ENCODE measurements around the gene ILK.

The ILK gene

GRCh38 chr11:6615046-6615445, 11.5 kb downstream of the ILK start:
- H3K4ac ChIP-seq (ENCODE audit: low read depth in 1 of 2, low read length in 2 of 2), result no peak overlapping the region
- peak overlapping the region; percentile 11 for H4K91ac ChIP-seq (ENCODE audit: low read length)
- no peak overlapping the region for H2BK12ac ChIP-seq (ENCODE audit: low read length in 2 of 2)
- 100% methylated on average over 2 of the region's 5 CpGs for WGBS
- H3K27ac ChIP-seq (ENCODE audit: low read length, poor library complexity, severe bottlenecking), result no peak overlapping the region
- peaks cover 34% of the 10 kb centered on the region for H3K4me1 ChIP-seq (ENCODE audit: control insufficient read depth, insufficient read depth, low read depth, low read length)
- no peak for DNase-seq
- H2BK5ac ChIP-seq (ENCODE audit: low read depth, low read length, poor library complexity, severe bottlenecking), result no peak overlapping the region
- H2AK5ac ChIP-seq (ENCODE audit: low read length, severe bottlenecking), result no peak overlapping the region
- H3K4me2 ChIP-seq (ENCODE audit: low read length, poor library complexity, severe bottlenecking), result no peak overlapping the region
- H3K4me3 ChIP-seq (ENCODE audit: insufficient read depth in 1 of 2, low read depth in 1 of 2, low read length in 2 of 2), result no peak overlapping the region
- H3K14ac ChIP-seq (ENCODE audit: low read length in 2 of 2), result no peak overlapping the region
- H2BK15ac ChIP-seq (ENCODE audit: low read depth, poor library complexity, severe bottlenecking), result no peak overlapping the region
- H3K9me3 ChIP-seq (ENCODE audit: control insufficient read depth, low read length), result no peaks in the 10 kb centered on the region
- H4K8ac ChIP-seq (ENCODE audit: low read length), result no peak overlapping the region
- H3K9ac ChIP-seq (ENCODE audit: low read length), result no peak overlapping the region
- H2AFZ ChIP-seq (ENCODE audit: low read depth, low read length), result no peak overlapping the region
- no peak overlapping the region for H3K18ac ChIP-seq (ENCODE audit: low read depth in 1 of 2, low read length in 2 of 2)
- H3K27me3 ChIP-seq (ENCODE audit: control insufficient read depth in 1 of 2, insufficient read depth in 1 of 2, low read length in 2 of 2), result no peaks in the 10 kb centered on the region
- H3K23ac ChIP-seq (ENCODE audit: low read length in 2 of 2), result no peak overlapping the region
- H3K79me1 ChIP-seq (replicated peaks; ENCODE audit: low read length, poor library complexity, severe bottlenecking), result peaks cover 30% of the 10 kb centered on the region
- no peak overlapping the region for H2BK120ac ChIP-seq (ENCODE audit: low read depth, low read length)
- peaks cover 49 to 55% of the 10 kb centered on the region in 2 experiments for H3K36me3 ChIP-seq (ENCODE audit: control insufficient read depth in 1 of 2, insufficient read depth in 2 of 2, low read depth in 1 of 2, low read length in 2 of 2)

GRCh38 chr11:6615882-6616585, 12.5 kb downstream of the ILK start:
- H3K23ac ChIP-seq (ENCODE audit: low read length in 2 of 2), result no peak overlapping the region
- H3K27me3 ChIP-seq (ENCODE audit: control insufficient read depth in 1 of 2, insufficient read depth in 1 of 2, low read length in 2 of 2), result peaks cover 0 to 1% of the 10 kb centered on the region in 2 experiments
- H2BK12ac ChIP-seq (ENCODE audit: low read length in 2 of 2), result peak overlapping the region in 1 of 2 experiments; percentile 15
- no peak overlapping the region for H3K9ac ChIP-seq (ENCODE audit: low read length)
- peaks cover 24% of the 10 kb centered on the region for H3K79me1 ChIP-seq (replicated peaks; ENCODE audit: low read length, poor library complexity, severe bottlenecking)
- H2BK5ac ChIP-seq (ENCODE audit: low read depth, low read length, poor library complexity, severe bottlenecking), result no peak overlapping the region
- H3K36me3 ChIP-seq (ENCODE audit: control insufficient read depth in 1 of 2, insufficient read depth in 2 of 2, low read depth in 1 of 2, low read length in 2 of 2), result peaks cover 39 to 46% of the 10 kb centered on the region in 2 experiments
- no peak overlapping the region for H3K4me3 ChIP-seq (ENCODE audit: insufficient read depth in 1 of 2, low read depth in 1 of 2, low read length in 2 of 2)
- H2AFZ ChIP-seq (ENCODE audit: low read depth, low read length), result no peak overlapping the region
- no peaks in the 10 kb centered on the region for H3K9me3 ChIP-seq (ENCODE audit: control insufficient read depth, low read length)
- H3K4me2 ChIP-seq (ENCODE audit: low read length, poor library complexity, severe bottlenecking), result no peak overlapping the region
- H2BK15ac ChIP-seq (ENCODE audit: low read depth, poor library complexity, severe bottlenecking), result no peak overlapping the region
- H4K8ac ChIP-seq (ENCODE audit: low read length), result no peak overlapping the region
- WGBS, result 71% methylated on average over 8 of the region's 9 CpGs
- no peak overlapping the region for H3K27ac ChIP-seq (ENCODE audit: low read length, poor library complexity, severe bottlenecking)
- no peak overlapping the region for H3K14ac ChIP-seq (ENCODE audit: low read length in 2 of 2)
- peak overlapping the region; percentile 0 for H2BK120ac ChIP-seq (ENCODE audit: low read depth, low read length)
- no peak overlapping the region for H4K91ac ChIP-seq (ENCODE audit: low read length)
- H2AK5ac ChIP-seq (ENCODE audit: low read length, severe bottlenecking), result no peak overlapping the region
- DNase-seq, result peak; percentile 60
- no peak overlapping the region for H3K18ac ChIP-seq (ENCODE audit: low read depth in 1 of 2, low read length in 2 of 2)
- H3K4me1 ChIP-seq (ENCODE audit: control insufficient read depth, insufficient read depth, low read depth, low read length), result peaks cover 27% of the 10 kb centered on the region
- H3K4ac ChIP-seq (ENCODE audit: low read depth in 1 of 2, low read length in 2 of 2), result no peak overlapping the region

- H2BK12ac ChIP-seq (ENCODE audit: low read length in 2 of 2), result peak overlapping the region; percentile 20 to 90
- H4K8ac ChIP-seq (ENCODE audit: low read length), result peak overlapping the region; percentile 61
- peaks cover 34 to 42% of the 10 kb centered on the region in 2 experiments for H3K36me3 ChIP-seq (ENCODE audit: control insufficient read depth in 1 of 2, insufficient read depth in 2 of 2, low read depth in 1 of 2, low read length in 2 of 2)
- H3K4me2 ChIP-seq (ENCODE audit: low read length, poor library complexity, severe bottlenecking), result no peak overlapping the region
- H3K4me3 ChIP-seq (ENCODE audit: insufficient read depth in 1 of 2, low read depth in 1 of 2, low read length in 2 of 2), result peak overlapping the region in 1 of 2 experiments; percentile 97
- peaks cover 25% of the 10 kb centered on the region for H3K4me1 ChIP-seq (ENCODE audit: control insufficient read depth, insufficient read depth, low read depth, low read length)
- H3K27ac ChIP-seq (ENCODE audit: low read length, poor library complexity, severe bottlenecking), result no peak overlapping the region
- no peak overlapping the region for H2AFZ ChIP-seq (ENCODE audit: low read depth, low read length)
- H3K4ac ChIP-seq (ENCODE audit: low read depth in 1 of 2, low read length in 2 of 2), result peak overlapping the region; percentile 24 to 41
- no peaks in the 10 kb centered on the region for H3K9me3 ChIP-seq (ENCODE audit: control insufficient read depth, low read length)
- H2BK5ac ChIP-seq (ENCODE audit: low read depth, low read length, poor library complexity, severe bottlenecking), result no peak overlapping the region
- H3K23ac ChIP-seq (ENCODE audit: low read length in 2 of 2), result no peak overlapping the region
- H2BK15ac ChIP-seq (ENCODE audit: low read depth, poor library complexity, severe bottlenecking), result peak overlapping the region; percentile 19
- peaks cover 0 to 4% of the 10 kb centered on the region in 2 experiments for H3K27me3 ChIP-seq (ENCODE audit: control insufficient read depth in 1 of 2, insufficient read depth in 1 of 2, low read length in 2 of 2)
- H2AK5ac ChIP-seq (ENCODE audit: low read length, severe bottlenecking), result peak overlapping the region; percentile 19
- H2BK120ac ChIP-seq (ENCODE audit: low read depth, low read length), result peak overlapping the region; percentile 0
- H3K9ac ChIP-seq (ENCODE audit: low read length), result no peak overlapping the region
- no peak for DNase-seq
- WGBS, result 92% methylated on average over 12 of the region's 14 CpGs
- peak overlapping the region in 1 of 2 experiments; percentile 37 for H3K14ac ChIP-seq (ENCODE audit: low read length in 2 of 2)
- peak overlapping the region in 1 of 2 experiments; percentile 39 for H3K18ac ChIP-seq (ENCODE audit: low read depth in 1 of 2, low read length in 2 of 2)
- H3K79me1 ChIP-seq (replicated peaks; ENCODE audit: low read length, poor library complexity, severe bottlenecking), result peaks cover 24% of the 10 kb centered on the region
- H4K91ac ChIP-seq (ENCODE audit: low read length), result peak overlapping the region; percentile 64
Observed at GRCh38 chr11:6616596-6617250, 13.1 kb downstream of the ILK start.

GRCh38 chr11:6617315-6617781, 13.8 kb downstream of the ILK start:
- Histone ChIP-seq H4K8ac (ENCODE audit: low read length) (peak overlapping the region; percentile 61), H2BK12ac (ENCODE audit: low read length in 2 of 2) (peak overlapping the region; percentile 20 to 90), H3K14ac (ENCODE audit: low read length in 2 of 2) (peak overlapping the region in 1 of 2 experiments; percentile 31), H3K79me1 (replicated peaks; ENCODE audit: low read length, poor library complexity, severe bottlenecking) (peaks cover 24% of the 10 kb centered on the region), H2BK120ac (ENCODE audit: low read depth, low read length) (peak overlapping the region; percentile 39), H3K18ac (ENCODE audit: low read depth in 1 of 2, low read length in 2 of 2) (peak overlapping the region; percentile 10 to 46), H3K4me1 (ENCODE audit: control insufficient read depth, insufficient read depth, low read depth, low read length) (peaks cover 25% of the 10 kb centered on the region), H3K4ac (ENCODE audit: low read depth in 1 of 2, low read length in 2 of 2) (peak overlapping the region; percentile 24 to 41), H2AFZ (ENCODE audit: low read depth, low read length) (no peak overlapping the region), H3K9me3 (ENCODE audit: control insufficient read depth, low read length) (no peaks in the 10 kb centered on the region), H3K36me3 (ENCODE audit: control insufficient read depth in 1 of 2, insufficient read depth in 2 of 2, low read depth in 1 of 2, low read length in 2 of 2) (peaks cover 34 to 42% of the 10 kb centered on the region in 2 experiments), H3K4me2 (ENCODE audit: low read length, poor library complexity, severe bottlenecking) (no peak overlapping the region), H2AK5ac (ENCODE audit: low read length, severe bottlenecking) (peak overlapping the region; percentile 19), H4K91ac (ENCODE audit: low read length) (peak overlapping the region; percentile 64), H3K4me3 (ENCODE audit: insufficient read depth in 1 of 2, low read depth in 1 of 2, low read length in 2 of 2) (peak overlapping the region in 1 of 2 experiments; percentile 97), H3K23ac (ENCODE audit: low read length in 2 of 2) (no peak overlapping the region), H3K27me3 (ENCODE audit: control insufficient read depth in 1 of 2, insufficient read depth in 1 of 2, low read length in 2 of 2) (peaks cover 0 to 4% of the 10 kb centered on the region in 2 experiments), H2BK5ac (ENCODE audit: low read depth, low read length, poor library complexity, severe bottlenecking) (no peak overlapping the region), H3K27ac (ENCODE audit: low read length, poor library complexity, severe bottlenecking) (no peak overlapping the region), H3K9ac (ENCODE audit: low read length) (peak overlapping the region; percentile 99), H2BK15ac (ENCODE audit: low read depth, poor library complexity, severe bottlenecking) (no peak overlapping the region)
- WGBS, result 68% methylated on average over 5 of the region's 5 CpGs
- DNase-seq, result peak; percentile 89
